ENCODE results near the gene HORMAD1. TPM values are rescaled to one million over a fixed set of nuclear protein-coding genes. Genes with fewer than 3 reads are reported as not detected.

The HORMAD1 gene
- polyA plus RNA-seq, 1 experiment: 0.07 TPM

- H3K27me3 ChIP-seq (ENCODE audit: control insufficient read depth, insufficient read depth, low read length): peaks cover 2% of the 10 kb centered on the region
- POLR2A ChIA-PET: interaction anchor here (0.7 kb wide), 1 partner anchor 133 kb away, joined by 7 read pairs; no protein-coding TSS in a partner anchor
- peak within 1 kb of the TSS; percentile 67 for H3K4me3 ChIP-seq (ENCODE audit: low read depth, low read length)
- H3K36me3 ChIP-seq (ENCODE audit: control insufficient read depth, insufficient read depth, low read length): no peaks in the 10 kb centered on the region; the same call in 1 of the 2 replicates
- TF ChIP-seq, protein P1, sequence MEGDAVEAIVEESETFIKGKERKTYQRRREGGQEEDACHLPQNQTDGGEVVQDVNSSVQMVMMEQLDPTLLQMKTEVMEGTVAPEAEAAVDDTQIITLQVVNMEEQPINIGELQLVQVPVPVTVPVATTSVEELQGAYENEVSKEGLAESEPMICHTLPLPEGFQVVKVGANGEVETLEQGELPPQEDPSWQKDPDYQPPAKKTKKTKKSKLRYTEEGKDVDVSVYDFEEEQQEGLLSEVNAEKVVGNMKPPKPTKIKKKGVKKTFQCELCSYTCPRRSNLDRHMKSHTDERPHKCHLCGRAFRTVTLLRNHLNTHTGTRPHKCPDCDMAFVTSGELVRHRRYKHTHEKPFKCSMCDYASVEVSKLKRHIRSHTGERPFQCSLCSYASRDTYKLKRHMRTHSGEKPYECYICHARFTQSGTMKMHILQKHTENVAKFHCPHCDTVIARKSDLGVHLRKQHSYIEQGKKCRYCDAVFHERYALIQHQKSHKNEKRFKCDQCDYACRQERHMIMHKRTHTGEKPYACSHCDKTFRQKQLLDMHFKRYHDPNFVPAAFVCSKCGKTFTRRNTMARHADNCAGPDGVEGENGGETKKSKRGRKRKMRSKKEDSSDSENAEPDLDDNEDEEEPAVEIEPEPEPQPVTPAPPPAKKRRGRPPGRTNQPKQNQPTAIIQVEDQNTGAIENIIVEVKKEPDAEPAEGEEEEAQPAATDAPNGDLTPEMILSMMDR (IDR thresholded peaks at IDR 0.05; ENCODE audit: insufficient read depth, low read depth, low read length): peak; percentile 37
- DNase-seq (ENCODE audit: low read depth): peak; percentile 97
- CTCF ChIA-PET: no interaction called here
Observed at GRCh38 chr1:150696995-150697927, 23.4 kb downstream of the HORMAD1 start, which contains the start of gene GOLPH3L. Gene GOLPH3L (minus strand): TSS chr1:150697154. CDS start chr1:150694838, 2,316 bp downstream.

GRCh38 chr1:150696590-150696989 is 24.1 kb downstream of the HORMAD1 start:
- ChIA-PET CTCF (interaction anchor here (0.6 kb wide), 1 partner anchor 69 kb away, joined by 3 read pairs; no protein-coding TSS in a partner anchor), POLR2A (no interaction called here)
- Histone ChIP-seq H3K27me3 (ENCODE audit: control insufficient read depth, insufficient read depth, low read length) (peaks cover 2% of the 10 kb centered on the region), H3K36me3 (ENCODE audit: control insufficient read depth, insufficient read depth, low read length) (no peaks in the 10 kb centered on the region; the same call in 1 of the 2 replicates), H3K4me3 (ENCODE audit: low read depth, low read length) (peak overlapping the region; percentile 67)
- TF ChIP-seq, protein P1 (IDR thresholded peaks at IDR 0.05; ENCODE audit: insufficient read depth, low read depth, low read length): no peak
- DNase-seq (ENCODE audit: low read depth): no peak

DNA sequence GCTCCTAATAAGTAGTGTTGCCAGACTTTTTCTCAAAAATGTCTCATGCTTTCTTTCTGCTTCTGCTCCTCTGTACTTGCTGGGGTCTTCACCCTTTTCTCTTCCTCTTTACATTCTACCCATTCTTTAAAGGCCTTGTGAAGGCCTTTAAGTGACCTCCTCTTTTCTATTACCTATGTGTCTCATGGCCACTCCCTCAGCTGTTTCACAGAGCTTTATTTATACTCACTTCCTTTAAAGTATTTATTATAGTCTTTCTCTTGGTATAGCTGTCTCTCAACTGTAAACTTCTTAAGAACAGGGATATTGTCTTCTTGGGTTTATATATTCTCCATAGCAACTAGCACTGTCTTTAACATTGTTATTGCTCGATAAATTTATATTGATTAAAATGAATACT is 24.5 kb downstream of the HORMAD1 start:
- CTCF ChIA-PET: interaction anchor here (0.6 kb wide), 1 partner anchor 70 kb away, joined by 3 read pairs; no protein-coding TSS in a partner anchor
- H3K4me3 ChIP-seq (ENCODE audit: low read depth, low read length): peak overlapping the region; percentile 67
- TF ChIP-seq, protein P1 (IDR thresholded peaks at IDR 0.05; ENCODE audit: insufficient read depth, low read depth, low read length): no peak
- POLR2A ChIA-PET: no interaction called here
- no peaks in the 10 kb centered on the region; the same call in 1 of the 2 replicates for H3K36me3 ChIP-seq (ENCODE audit: control insufficient read depth, insufficient read depth, low read length)
- DNase-seq (ENCODE audit: low read depth): no peak
- peaks cover under 1% of the 10 kb centered on the region; the same call in 1 of the 2 replicates for H3K27me3 ChIP-seq (ENCODE audit: control insufficient read depth, insufficient read depth, low read length)

GRCh38 chr1:150695561-150695960 is 25.1 kb downstream of the HORMAD1 start:
- H3K4me3 ChIP-seq (ENCODE audit: low read depth, low read length): no peak overlapping the region
- DNase-seq (ENCODE audit: low read depth): no peak
- POLR2A ChIA-PET: no interaction called here
- peaks cover 2% of the 10 kb centered on the region for H3K36me3 ChIP-seq (ENCODE audit: control insufficient read depth, insufficient read depth, low read length)
- TF ChIP-seq, protein P1 (IDR thresholded peaks at IDR 0.05; ENCODE audit: insufficient read depth, low read depth, low read length): no peak
- no peaks in the 10 kb centered on the region for H3K27me3 ChIP-seq (ENCODE audit: control insufficient read depth, insufficient read depth, low read length)
- CTCF ChIA-PET: no interaction called here

- H3K36me3 ChIP-seq (ENCODE audit: control insufficient read depth, insufficient read depth, low read length): peaks cover 2% of the 10 kb centered on the region
- TF ChIP-seq, protein P1 (IDR thresholded peaks at IDR 0.05; ENCODE audit: insufficient read depth, low read depth, low read length): no peak
- ChIA-PET CTCF (interaction anchor here (1.1 to 1.3 kb wide), 3 partner anchors 43 to 113 kb away, joined by 3 read pairs; partner anchors contain the start of gene MCL1), POLR2A (no interaction called here)
- no peaks in the 10 kb centered on the region for H3K27me3 ChIP-seq (ENCODE audit: control insufficient read depth, insufficient read depth, low read length)
- DNase-seq (ENCODE audit: low read depth): no peak
- H3K4me3 ChIP-seq (ENCODE audit: low read depth, low read length): no peak overlapping the region
Observed at GRCh38 chr1:150692720-150693119, 28.0 kb downstream of the HORMAD1 start.
